Activated T-cell treated with anti-CD3 and anti-CD28 coated beads for 1 hour (primary cell): ENCODE results near the gene COQ6.
"Not testable (repeated sequence)": the region's sequence is repeated elsewhere in the genome, so short reads cannot be mapped to it uniquely, and the experiment has no call there.

Source experiments
- DNase-seq: peaks from one replicate; pipeline ENCODE4 v3.0.0-alpha.2; 2020; ENCODE audit warnings: low read depth

Gene COQ6

GRCh38 chr14:73988065-73988464 is 38.0 kb downstream of the COQ6 start:
- no peak for DNase-seq

GRCh38 chr14:73988656-73989055 is 38.6 kb downstream of the COQ6 start:
- DNase-seq: not testable (repeated sequence)

DNA sequence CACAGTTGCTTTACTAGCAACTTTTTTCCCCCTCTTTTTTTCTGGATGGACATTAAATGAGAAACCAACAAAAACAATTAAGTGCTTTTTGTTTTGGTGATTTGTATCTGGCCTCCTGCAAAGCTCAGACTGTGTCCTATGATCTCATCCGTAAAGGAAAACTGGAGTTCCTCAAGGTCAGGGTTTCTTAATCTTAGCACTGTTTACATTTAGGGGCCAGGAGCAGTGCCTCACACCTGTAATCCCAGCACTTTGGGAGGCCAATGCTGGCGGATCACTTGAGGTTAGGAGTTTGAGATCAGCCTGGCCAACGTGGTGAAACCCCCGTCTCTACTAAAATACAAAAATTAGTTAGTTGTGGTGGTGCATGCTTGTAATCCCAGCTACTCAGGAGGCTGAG is 41.0 kb downstream of the COQ6 start:
- no peak for DNase-seq

GRCh38 chr14:73994926-73995325 is 44.8 kb downstream of the COQ6 start:
- not testable (repeated sequence) for DNase-seq

DNA sequence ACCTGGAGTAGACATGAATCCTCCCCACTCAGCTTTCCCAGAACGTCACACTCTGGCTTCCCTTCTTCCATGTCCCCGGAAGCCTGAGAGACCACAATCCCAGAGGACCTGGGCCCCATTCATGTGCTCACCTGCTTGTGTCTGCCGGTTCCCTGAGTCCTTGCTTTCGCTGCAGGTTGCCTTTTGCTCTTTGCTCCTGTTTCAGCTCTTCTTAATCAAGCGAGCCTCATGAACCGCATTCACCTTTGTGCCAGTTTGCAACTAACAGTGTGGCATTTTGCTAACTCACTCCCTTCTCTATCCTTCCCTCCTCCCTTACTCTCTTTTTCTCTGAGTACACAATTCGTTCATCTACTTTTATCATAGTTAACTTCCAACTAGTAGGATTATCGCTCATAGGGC is 45.9 kb downstream of the COQ6 start:
- DNase-seq: no peak

- no peak for DNase-seq
Measured at GRCh38 chr14:73996731-73997107, 46.6 kb downstream of the COQ6 start.

DNA sequence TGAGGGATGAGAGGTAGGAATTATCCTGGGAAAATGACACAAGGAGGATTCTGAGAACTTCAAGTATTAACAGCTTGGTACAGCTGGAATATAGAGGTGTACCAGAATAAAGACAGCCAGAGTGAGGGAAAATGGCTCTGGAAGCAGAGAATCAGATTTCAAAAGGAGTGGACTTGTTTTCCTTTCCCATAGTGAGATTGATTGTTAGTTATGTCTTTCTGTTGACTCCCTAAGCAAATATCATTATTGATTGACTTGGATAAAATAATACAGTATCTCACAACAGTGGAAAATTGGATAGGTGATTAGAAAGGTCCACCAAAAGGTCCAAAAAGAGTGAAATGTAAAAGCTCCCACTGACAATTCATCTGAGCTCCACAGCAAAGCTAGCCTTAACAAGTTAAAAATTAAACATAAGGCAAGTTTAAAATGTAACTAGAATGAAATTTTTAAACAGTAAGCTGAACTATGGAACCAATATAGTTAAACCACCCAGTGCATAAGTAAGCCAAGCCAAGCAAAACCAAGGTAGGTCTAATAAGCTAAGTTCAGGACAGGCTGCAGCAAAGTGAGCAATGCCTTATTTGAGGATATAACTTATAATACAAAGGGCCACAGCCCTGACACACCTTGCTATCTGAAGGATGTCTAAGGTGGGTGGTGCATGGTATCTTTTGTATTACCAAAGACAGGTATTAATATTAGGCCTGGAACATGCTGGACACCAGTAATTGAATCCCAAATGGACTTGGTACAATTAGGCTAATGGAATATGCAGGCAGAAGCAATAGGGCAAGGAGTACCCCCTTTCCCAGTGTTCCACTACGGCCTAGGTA is 47.2 kb downstream of the COQ6 start:
- no peak for DNase-seq

GRCh38 chr14:73997944-73998447 is 47.9 kb downstream of the COQ6 start:
- DNase-seq: no peak

DNA sequence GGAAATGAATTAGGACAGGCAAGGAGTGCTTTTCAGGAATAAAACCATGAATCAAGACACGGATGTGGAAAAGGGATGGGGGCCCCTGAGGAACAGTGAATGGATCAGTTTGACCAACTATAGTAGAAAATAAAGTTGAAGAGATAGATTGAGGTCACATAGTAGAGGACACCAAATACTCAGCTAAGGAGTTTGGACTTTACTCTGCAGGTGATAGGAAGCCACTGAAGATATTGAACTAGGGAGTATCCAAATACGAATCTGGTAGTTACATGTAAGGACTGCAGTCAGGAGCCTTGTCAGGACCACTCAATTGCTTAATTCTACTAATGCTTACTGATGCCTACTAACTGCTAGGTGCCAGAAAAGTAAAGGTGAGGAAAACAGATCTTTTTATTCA is 48.6 kb downstream of the COQ6 start:
- no peak for DNase-seq

- not testable (repeated sequence) for DNase-seq
Measured at GRCh38 chr14:74005664-74006063, 55.6 kb downstream of the COQ6 start.

- DNase-seq: no peak
Measured at GRCh38 chr14:74008843-74009499, 58.9 kb downstream of the COQ6 start.
